HG03139 (cell line): Measurements from ENCODE around the gene ACSM2B.
"Not testable (repeated sequence)": the region's sequence is repeated elsewhere in the genome, so short reads cannot be mapped to it uniquely, and the experiment has no call there.

Experiments
- ATAC-seq: cut with Tn5 transposase; IDR thresholded peaks from one replicate; pipeline ENCODE4 v1.9.1; 2021; ENCODE audit not compliant: unreplicated experiment

ACSM2B gene

DNA sequence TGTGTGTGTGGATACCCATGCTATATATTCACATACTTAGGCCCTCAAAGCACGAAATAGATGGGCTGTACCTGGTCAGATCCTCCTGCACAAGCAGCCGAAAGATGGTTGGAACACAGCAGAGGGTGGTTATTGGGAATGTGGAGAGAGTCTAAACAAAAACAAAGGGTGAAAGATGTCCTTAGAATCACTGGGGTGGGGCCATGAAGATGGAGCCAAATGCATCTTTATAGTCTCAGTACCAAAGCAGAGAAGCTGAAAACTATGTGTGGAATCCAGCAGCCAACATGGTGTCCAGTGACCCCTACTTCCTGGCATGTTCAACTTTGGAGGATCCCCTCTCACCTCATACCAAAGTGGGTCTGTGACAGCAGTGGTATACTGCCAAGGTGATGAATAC, 19.5 kb upstream of the ACSM2B start:
- not testable (repeated sequence) for ATAC-seq

DNA sequence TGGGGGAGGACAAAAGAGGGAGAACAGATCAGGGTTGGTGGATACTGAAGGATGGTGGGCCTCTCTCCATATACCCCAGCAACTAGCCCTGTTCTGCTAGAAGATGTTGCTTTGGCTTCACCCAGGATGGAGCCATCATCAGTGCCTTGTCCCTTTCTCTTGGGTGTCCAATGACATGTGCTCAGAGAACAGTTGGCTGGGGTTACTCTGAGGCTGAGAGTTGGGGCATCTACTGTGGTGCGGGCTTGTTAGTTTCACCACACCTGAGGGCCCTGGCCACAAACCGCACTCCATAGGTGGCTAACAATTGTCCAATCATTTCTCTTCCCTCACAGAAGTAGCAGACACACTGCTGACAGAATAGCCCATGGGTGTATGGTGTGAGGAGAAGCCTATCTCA, 18.9 kb upstream of the ACSM2B start:
- ATAC-seq = not testable (repeated sequence)

DNA sequence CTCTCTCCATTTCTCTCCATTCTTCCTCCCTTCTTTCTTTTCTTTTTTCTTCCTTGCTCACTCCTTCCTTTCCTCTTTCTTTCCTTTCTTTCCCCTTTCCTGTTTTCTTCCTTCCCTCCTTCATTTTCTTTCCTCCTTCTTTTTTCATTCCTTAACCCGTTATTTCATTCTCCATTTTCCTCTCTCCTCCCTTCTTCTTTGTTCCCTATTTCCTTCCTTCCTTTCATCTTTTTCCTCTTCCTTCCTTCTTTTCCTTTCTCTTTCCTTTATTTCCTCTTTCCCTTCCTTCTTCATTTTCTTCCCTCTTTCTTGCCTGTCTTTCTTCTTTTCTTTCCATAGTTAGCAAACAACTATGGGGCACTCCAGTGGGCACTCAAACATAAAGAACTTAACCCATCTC, 16.6 kb upstream of the ACSM2B start:
- ATAC-seq = not testable (repeated sequence)

DNA sequence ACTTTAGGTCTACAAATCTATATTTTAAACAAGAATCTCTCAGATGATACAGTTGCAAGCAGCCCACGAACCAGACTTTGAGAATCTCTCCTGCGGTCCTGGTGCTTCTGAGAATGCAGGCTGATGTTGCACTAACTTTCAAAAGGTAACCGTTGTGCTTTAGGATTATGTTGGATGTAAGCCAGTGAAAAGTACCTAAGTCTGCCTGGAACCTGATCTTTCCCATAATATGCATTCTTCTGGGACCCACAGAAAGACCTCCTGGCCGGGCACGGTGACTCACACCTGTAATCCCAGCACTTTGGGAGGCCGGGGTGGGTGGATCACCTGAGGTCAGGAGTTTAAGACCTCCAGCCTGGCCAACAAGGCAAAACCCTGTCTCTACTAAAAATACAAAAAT, 13.3 kb upstream of the ACSM2B start:
- ATAC-seq = not testable (repeated sequence)

DNA sequence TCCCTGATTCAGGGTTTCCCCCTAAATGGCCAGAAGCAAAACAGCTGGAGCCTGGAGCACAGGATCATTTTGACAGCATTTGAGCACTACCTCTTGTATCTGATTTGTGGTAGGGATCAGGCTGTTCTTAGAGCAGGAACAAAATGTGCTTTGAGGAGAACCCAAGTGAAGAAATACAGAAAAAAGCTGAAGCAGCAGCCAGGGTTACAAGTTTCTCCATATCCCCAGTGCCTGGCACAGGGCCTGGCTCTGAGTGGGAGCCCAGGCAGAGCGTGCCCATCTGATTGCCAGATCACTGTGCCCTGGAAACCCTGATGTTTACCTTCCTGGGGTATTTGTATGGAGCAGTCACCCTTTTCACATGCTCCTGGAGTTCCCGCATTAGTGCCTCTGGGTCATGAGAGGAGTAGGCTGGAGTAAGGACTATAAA, 11.5 kb upstream of the ACSM2B start:
- not testable (repeated sequence) for ATAC-seq

DNA sequence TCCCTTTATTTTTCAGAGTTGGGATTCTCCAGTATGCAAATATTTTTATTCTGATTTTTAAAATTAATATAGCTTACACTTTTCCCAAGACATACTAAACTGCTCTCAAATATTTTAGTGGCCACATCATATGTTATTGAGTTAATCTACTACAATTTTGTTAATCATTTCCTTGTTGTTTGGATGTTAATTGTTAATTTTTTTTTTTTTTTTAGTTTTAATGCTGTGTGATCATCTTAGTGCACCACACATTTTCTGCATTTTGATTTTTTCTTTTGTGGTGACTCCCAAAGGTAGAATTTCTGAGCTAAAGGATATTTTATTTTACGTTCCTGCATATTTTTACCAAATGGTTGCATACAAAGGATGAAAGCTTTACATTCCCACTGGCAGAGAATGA, 10.5 kb upstream of the ACSM2B start:
- not testable (repeated sequence) for ATAC-seq

DNA sequence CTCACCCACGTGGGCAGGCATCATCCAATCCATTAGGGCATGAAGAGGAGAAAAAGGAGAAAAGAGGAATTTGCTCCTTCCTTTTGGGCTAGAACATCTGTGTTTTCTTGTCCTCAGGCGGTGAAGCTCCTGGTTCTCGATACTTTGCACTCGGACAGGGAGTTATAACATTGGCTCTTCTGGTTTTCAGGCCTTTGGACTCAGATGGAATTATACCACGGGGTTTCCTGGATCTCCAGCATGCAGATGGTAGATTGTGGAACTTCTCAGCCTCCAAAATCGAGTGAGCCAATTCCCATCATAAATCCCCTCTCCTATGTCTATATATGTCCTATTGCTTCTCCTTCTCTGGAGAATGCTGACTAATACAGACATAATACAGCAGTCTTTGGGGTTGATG, 9.9 kb upstream of the ACSM2B start:
- not testable (repeated sequence) for ATAC-seq

DNA sequence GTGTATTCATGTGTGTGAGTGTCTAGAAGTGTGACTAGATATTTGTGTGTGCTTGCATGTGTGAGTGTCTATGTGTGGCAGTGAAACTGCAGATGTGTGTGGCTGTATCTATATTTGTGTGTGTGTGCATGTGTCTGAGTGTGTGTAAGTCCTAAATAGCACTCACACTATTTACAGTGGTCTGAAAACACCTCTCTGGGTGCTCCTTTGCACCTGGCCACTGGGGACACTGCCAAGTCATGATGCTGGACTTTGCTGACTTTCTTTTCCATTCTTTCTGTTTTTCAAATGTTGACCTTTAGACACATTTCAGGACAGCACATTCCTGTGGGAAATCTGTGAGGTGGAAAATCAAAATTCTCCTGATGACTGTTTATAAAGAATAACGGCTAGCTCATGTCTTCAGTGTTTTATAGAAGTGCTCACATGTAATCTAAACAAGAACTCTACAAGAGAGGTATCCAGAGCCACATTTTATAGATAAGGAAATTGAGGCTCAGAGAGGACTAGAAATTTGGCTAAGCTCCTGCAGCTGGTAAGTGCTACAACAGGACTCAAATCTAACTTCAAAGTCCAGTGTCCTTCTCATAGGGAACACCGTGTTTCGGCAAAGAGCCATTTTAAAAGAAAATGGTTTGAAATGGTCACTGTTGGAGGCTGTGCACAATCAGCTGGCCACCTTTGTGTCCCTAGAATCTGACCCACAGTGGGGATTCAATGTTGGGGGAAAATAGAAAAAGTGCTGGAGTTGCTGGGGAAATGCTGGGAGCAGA, 4.5 kb upstream of the ACSM2B start:
- not testable (repeated sequence) for ATAC-seq

DNA sequence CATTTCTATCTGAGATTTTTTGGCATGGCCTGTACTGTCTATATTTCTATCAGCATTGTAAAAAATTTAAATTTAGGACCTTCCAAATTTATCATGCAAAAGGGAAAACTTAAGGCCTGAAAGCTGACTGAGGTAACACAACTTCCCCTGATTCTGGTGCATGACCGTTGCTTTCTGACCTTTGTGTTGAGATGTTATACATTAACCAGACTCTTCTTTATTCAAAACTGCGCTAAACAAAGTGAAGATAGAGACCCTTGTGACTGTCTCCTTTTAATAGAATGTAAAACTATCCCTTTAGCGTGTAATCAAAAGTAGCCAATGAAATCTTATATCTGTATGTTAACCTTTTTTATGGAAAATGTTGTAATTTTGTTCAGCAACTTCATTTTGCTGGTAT, 1.9 kb upstream of the ACSM2B start:
- not testable (repeated sequence) for ATAC-seq

DNA sequence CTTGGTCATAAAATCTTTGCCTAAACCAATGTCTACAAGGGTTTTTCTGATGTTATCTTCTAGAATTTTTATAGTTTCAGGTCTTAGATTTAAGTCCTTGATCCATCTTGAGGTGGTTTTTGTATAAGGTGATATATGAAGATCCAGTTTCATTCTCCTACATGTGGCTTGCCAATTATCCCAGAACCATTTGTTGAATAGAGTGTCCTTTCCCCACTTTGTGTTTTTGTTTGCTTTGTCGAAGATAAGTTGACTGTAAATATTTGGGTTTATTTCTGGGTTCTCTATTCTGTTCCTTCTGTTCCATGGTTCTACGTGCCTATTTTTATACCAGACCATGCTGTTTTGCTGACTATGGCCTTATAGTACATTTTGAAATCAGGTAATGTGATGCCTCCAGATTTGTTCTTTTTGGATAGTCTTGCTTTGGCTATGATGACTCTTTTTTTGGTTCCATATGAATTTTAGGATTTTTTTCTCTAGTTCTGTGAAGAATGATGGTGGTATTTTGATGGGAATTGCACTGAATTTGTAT, 7.0 kb downstream of the ACSM2B start:
- ATAC-seq = not testable (repeated sequence)

DNA sequence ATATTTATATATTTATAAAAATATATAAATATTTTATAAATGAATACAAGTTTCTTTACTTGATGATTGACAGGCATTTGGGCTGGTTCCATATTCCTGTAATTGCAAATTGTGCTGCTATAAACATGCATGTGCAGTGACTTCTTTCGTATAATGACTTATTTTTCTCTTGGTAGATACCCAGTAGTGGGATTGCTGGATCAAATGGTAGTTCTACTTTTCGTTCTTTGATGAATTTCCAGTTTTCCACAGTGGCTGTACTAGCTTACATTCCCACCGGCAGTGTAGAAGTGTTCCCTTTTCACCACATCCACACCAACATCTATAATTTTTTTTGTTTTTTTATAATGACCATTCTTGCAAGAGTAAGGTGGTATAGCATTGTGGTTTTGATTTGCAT, 7.8 kb downstream of the ACSM2B start:
- ATAC-seq = no peak

DNA sequence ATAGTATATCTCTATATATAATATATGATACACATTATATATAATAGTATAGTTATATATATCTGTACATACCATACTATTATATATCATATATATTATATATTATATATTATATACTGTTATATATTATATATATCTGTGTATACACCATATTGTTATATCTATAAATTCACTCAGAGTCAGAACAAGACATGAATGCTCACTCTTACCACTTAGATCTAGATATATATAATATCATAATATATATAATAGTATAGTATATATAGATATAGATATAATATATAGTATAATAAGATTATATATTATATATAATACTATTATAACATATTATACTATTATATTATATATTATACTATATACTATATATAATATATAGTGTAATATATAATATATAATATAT, 9.3 kb downstream of the ACSM2B start:
- ATAC-seq = no peak

DNA sequence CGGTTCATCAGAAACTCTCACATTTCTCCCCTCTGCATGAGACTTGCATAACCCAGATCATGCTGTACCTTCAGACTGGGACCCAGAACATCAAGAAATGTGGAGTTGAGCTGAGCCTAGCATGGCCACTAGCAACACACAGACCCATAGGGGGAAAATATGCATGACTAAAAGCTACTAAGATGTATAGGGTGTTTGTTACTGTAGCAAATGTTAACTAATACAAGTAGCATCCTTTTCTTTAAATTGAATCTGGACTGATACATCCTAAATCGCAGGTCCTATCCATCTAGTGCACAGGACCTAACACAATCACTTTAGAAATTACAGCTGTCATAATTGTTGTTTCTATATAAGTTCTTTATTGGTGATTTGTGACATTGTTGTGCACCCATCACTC, 10.8 kb downstream of the ACSM2B start:
- ATAC-seq = not testable (repeated sequence)

DNA sequence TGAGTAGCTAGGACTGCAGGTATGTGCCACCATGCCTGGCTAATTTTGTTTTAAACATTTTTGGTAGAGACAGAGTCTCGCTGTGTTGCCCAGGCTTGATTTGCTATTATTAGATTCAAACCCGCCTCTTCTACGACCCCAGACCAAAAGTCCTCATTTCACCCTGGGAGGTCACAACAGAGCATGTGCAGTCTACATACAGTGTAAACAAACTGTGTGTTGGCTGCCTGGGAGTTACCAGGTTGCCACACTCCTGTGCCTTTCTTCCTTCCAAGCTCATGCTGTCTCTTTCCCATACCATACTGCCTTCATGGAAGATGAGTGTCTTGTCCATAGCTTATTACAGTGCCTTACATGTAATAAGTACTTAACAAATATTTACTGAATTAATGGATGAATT, 11.9 kb downstream of the ACSM2B start:
- not testable (repeated sequence) for ATAC-seq

DNA sequence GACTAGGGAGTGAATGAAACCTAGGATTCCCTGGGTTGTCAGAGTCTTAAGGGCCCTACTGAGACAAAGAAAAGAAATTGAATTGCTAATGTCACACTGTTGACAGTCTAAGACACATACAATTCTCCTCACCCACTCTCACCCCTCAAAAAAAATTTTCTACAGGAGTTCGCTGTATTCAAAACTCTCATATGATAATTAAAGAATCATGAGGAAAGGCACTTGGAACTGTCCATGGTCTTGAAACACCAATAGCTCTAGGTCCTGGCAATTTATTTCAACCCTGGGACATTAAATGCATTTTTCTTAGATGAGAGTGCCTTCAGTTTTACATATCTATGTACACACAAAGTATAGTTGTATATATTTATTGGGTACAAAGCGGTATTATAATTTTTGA, 20.5 kb downstream of the ACSM2B start:
- not testable (repeated sequence) for ATAC-seq

DNA sequence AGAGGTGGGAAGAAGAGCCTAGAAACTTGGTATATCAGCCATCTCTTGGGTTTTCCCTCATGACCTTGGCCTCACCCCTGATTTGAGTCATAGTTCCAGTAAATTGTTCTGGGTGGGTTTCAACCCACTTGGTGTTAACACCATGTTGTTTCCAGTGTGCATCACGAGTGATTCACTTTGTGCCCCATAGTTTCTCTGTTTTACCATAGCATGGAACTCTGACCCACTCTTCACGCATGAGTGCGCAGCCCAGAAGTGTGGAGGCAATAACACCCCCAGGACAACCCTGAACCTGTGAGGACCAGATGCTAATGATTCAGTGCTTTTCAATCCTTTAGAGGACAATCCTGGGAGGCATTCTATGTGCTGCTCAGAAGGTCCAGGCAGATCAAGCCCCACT, 21.5 kb downstream of the ACSM2B start:
- not testable (repeated sequence) for ATAC-seq

DNA sequence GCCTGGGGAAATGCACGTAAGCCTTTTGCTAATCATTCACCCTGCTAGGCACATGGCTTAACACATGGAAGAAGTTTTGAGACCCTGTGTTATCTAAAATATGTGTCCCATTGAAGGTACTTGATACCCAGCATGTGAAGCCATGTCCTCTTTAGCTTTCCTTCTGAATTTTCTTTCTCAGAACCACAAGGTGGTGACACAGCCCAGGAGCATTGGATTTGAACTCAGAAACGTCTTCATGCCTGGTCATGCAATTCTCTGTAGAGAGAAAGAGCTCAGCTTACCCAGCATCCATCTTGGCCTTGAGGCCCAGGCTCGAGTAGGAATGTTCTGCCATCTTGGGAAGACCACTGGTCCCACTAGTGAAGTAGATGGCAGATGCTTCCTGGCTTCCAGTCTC, 22.7 kb downstream of the ACSM2B start:
- ATAC-seq = not testable (repeated sequence)

DNA sequence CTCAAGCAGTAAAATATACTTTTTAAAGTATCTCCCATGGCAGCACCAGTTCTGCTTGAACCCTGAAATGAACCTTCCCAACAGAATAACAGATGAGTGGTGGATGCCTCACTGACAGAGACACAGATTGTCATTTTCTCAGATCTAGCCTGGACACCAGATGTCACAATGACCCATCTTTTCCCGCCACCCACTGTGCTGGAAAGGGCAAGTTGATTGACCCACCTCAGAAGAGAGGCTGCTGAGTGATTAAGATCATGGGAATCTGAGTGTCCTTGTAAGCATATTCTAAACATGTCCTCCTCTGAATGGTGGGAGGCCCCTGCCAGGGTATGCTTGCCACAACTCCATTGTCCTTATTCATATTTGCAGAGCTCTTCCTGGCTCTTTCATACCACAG, 29.2 kb downstream of the ACSM2B start:
- not testable (repeated sequence) for ATAC-seq

DNA sequence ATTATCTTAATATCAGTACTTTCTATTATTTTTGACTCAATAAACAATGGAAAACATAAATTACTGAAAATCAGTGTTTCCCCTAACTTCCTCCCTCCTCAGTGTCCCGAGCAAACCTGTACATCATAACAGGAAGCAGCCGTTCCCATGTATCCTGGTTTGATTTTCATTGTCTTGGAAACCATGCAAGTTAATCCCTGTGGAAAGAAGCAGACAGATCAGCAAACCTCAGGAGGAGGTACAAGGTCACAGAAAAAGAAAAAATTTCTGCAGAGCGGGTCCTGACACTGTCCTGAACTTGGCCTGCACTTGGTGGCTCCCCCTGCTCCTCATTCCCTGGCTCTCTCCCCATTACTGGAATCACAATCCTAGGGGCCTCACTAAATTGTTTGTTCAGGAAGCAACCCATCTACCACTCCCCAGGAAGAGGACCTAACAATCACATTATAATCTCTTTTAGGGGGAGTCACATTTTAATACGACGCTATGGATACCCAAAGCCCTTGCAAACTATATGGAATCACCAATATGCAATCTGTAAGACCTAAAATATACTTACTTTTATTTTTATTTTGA, 29.8 kb downstream of the ACSM2B start:
- not testable (repeated sequence) for ATAC-seq

DNA sequence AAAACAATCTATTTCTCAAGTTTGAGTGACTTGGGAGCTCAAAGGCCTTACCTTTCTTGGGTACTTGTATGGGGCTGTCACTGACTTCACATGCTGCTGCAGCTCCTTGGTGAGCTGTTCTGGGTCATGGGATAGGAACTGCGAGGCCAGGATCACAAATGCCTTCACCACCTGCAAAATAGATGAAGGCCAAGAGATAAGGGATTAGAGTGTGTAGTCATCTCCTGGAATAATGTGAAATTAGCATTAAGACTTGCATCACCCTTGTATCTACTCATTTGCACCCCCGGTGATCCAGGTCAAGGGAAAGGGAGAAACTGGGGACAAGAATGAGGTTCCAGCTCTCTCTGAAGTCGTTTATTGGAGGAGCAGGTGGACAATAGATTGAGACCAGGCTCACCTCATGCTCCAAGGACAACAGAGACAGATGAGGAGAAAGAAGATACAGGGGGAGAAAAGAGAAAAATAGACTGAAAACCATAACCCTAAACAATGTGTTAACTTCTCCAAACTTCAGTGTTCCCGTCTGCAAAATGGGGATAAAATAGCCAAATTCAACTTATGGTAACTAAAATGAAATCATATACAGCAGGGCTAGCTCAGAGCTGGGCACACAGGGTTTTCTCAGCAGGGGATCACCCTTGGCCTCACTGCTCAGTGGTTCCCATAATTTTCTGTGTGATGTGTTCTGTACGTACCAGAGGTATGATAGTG, 35.4 kb downstream of the ACSM2B start:
- not testable (repeated sequence) for ATAC-seq

DNA sequence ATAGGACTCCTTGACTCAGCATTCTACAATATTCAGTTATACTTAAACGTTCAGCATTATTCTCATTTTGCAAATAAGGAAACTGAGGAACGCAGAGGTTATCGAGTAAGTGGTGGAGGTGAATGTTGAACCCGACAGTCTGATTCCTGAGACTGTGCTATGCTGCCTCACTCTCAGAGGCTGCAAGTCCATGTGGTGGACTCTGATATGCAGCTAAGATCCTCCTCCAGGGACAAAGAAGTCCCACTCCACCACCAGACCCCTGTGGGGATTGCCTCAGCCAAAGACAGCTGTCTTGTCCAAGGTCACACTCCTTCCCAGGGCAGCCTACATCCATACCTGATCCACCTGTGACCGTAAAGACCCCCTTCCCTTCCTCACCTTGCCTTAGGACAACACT, 37.5 kb downstream of the ACSM2B start:
- no peak for ATAC-seq

DNA sequence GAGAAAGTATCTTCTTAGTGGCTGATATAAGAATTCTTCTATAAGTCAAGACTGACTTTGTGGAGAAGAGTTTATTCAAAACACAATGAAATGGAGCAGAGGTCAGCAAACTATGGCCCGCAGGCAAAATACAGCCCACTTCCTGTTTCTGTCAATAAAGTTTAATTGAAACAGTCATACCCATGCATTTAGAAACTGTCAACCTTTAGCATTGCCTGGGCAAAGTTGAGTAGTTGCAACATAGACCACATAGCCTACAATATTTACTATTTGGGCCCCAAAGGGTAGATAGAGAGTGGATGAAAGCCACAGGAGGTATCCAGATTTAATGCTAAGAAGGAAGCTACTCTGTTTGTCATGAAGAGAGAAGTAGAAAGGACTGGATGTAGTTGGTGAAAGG, 38.0 kb downstream of the ACSM2B start:
- no peak for ATAC-seq
